GM19035 (cell line): Measurements from ENCODE around the gene IRAK4.
A peak's percentile ranks its signal among the peaks of the same experiment; 100 is the strongest.

Source experiments
- ATAC-seq: cut with Tn5 transposase; IDR thresholded peaks from one replicate; pipeline ENCODE4 v1.9.1; 2021; ENCODE audit not compliant: unreplicated experiment

IRAK4 gene

DNA sequence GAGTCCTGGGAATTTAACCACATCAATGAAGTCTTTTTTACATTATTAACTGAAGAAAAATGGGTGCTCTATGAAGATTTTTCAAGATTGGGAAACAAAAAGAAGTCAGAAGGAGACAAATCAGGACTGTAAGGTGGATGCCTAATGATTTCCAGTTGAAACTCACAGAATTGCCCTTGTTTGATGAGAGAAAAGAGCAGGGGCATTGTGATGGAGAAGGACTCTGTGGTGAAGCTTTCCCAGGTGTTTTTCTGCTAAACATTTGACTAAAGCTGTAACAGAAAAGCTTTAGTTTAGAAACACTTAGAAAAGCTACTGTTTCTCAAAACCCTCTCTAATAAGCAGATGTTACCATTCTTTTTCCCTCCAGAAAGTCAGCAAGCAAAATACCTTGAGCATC lies 5.8 kb downstream of the IRAK4 start:
- no peak for ATAC-seq

DNA sequence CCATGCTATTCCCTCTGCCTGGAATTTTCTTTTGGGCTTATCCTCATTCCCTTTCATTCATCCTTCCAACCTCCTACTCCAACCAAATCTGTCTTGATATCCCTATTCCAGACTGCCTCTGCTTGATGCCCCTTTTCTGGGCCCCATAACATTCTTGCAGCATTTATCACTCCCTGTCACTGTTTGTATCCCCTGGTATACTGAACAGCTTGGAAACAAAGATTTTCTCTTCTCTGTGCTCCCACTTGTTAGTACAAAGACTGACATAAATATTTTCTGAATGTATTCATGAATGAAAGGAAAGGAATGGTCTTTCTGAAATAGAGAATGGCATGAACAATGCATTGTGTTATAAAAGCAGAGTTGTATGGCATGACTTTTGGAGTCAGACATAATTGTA lies 7.5 kb downstream of the IRAK4 start:
- ATAC-seq: no peak

DNA sequence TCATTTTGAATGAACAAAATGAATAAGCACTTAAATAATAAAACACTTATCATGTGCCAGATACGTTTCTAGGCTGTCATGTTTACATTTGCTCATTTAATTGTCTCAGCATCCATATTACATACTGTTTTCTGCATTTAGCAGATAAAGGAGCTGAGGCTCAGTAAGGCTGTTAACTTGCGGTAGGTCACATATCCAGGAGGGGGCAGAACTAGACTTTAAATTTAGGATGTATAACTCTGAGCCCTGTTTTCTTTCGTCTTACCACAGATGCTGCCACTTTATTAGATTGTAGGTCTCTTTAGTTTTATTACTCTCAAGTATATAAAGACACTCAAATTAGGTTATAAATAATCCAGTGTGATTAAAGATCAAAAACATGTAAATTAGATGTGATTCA lies 17.7 kb downstream of the IRAK4 start:
- no peak for ATAC-seq

DNA sequence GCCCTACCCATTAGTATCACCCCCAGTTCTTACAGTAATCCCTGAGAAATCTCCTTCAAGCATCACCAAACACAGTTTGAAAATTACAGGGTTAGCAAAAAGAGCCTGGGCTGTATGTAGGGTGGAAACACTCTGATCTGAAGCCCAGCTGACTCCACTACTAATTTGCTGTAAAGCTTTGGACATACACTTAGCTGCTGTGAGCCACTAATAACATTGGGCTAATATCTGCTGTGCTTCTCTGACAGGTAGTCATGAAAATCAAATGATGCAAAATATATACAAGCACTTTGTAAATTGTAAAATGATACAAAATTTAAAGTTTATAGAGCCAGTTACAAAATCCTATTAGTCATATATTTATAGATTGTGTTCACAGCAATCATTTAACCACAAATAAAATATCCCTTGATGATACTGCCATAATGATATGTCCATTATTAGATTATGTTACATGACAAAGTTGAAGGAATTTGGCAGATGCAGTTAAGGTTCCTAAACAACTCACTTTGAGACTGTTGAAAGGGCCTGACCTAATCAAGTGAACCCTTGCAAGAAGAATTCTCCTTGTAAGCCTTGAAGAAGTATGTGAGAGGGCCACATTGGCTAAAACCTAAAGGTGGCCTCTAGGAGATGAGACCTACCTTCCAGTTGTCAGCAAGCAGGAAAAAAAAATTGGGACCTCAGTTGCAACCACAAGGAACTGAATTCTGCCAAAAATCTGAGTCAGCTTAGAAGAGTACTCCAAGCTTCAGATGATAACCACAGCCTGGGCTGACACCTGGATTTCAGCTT lies 28.3 kb downstream of the IRAK4 start:
- no peak for ATAC-seq

DNA sequence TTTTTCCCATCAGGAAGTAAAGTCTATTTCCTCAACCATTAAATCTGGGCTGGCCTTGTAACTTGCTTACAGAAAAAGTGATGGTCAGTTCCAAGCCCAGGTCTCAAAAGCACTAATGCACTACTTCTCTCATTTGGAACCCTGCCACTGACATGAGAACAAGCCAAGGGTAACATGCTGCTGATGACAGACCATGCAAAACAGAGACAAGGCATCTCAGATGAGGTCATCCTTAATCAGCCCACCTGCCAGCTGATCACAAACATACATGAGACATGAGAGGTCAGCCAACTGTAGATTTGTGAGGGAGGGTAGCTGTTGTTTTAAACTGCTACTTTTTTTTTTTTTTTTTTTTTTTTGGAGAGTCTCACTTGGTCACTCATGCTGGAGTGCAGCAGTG lies 31.2 kb downstream of the IRAK4 start:
- no peak for ATAC-seq

DNA sequence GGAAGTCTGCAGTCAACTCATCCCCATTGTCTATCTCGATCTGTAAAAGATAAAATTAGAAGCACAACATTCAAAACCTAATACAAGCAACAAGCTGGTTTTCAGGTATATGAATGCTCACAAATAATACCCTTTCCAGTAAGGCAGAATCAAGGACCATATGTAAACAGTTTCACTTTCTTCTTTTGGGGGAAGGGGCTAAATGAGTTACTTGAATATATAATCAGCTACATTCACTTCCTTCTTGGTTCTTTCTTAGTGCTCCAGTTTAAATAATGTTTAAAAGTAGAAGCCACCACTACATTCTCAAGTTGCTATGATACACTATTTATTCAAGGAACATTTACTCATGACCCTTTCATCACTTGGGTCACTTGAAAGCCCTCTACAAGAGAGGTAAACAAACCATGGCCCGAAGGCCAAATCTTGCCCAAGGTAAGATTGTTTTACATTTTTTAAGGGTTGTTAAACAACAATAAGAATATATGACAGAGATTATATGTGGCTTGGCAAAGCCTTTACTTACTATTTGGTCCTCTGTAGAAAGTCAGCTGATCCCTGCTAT lies 37.0 kb downstream of the IRAK4 start:
- ATAC-seq: no peak

DNA sequence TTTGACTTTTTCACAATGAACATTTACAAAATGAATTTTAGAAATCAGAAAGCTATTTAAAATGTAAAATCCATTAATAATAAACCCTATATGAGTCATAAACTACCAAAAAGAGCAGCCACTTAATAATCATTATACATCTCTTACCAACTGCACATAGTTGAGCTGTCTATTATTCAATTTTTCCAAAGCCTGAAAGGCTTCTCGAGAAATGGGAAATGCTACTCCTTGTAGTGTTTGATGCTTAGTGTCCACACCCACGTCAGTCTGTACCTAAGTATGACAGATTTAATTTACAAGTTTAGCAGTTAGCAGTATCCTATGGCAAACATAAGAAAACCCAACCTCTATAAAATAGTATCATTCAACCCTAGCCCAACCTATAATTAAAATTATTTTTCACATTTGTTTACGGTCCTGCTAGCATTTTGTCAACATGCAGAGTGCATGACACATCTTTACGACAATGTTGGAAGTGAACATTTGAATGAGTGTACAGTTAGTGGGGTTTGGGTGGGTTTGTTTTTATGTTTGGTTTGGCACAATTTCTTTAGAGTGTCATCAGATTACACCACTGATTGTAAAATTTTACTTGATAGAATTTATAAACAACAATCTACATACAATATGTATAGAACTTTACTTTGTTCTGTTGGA lies 38.9 kb downstream of the IRAK4 start:
- no peak for ATAC-seq

DNA sequence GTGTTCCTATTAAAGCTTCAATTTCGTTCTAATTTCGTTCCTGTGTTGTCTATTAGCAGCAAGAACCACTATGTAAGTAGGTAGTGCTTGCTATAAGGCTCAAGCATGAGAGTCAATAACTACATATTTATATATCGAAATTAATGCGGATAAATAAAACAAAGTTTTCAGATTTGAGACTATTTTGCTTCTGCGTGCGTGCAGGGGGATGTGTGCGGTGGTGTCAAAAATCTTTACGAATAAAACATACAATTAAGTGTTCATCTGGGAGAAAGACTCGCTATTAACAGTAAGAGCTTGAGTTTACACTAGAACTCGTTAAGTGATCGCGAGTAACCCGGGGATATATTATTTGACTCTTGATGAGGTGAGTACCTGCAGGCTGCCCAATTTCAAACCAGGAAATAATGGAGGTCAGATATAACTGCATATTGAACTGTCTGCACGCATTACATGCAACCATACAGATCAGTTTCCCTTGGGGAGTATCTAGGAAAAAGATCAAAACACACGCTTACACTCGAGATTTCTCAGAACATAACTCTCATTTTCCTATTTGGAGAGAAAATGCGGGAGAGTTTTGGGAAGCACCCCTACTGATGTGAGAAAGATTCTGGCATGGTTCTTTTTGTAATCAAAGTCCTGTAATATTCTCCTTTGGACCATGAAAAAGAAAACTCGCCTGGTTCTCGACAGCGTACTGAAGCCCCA lies 46.6 kb downstream of the IRAK4 start:
- ATAC-seq: peak; percentile 20

DNA sequence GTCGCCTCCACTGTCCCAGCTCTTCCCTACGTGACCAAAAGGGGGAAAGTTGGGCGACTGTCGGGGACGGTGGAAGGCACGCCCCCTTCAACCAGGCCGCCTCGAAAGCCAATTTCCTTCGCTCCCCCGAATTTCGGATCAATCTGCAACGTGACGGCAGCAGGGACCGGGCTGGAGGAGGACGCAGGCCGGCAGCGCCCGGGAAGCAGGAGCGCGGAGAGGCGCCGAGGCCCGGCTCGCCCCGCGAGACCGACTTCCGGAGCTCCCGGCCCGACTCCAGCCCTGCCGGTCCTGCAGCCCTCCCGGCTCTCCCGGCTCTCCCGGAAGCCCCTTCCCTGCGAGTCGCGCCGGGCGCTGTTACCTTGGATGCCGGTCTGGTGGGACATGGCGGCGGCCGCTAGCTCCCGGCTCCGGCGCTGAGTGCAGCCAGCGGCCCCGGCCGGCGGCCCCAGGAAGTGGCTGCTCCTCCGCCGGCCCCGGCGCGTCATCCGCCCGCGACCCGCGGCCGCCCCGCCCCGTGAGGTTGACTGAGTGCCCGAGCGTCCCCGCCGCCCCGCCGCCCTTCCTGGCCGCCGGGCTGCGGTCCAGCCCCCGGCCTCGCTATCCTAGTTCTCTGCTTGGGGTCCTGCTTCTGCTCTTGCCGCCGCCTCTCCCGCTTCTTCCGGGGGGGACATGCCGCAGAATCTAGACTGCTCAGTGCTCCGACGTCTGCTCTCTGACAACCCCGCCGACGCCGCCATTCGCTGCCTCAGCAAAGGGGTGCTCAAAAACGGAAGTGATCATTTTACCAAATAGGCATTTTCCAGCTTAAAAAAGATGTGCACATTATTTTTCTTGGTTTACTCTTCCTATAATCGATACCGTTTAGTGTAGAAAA lies 47.3 kb downstream of the IRAK4 start, which contains the start of gene TWF1:
Gene TWF1 (minus strand): TSS at position 458 of the 877 bp plus-strand sequence. CDS start 72 bp downstream, at position 386.
- peak; percentile 97 for ATAC-seq

DNA sequence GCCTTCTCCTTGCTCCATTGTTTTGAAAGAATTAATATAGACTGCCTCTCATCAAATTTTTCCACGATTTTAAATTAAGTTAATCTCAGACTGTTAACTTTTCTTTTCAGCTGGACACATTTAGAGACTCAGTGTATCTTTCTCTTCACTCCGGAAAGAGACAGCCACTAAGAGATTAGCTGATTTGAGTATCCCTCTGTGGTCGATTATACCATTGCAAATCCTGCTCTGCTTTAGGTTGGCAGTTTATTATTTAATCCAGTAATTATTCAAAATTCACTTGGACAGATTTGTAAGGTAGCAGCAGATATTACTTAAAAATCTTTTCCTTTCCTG lies 48.0 kb downstream of the IRAK4 start:
- ATAC-seq: no peak

DNA sequence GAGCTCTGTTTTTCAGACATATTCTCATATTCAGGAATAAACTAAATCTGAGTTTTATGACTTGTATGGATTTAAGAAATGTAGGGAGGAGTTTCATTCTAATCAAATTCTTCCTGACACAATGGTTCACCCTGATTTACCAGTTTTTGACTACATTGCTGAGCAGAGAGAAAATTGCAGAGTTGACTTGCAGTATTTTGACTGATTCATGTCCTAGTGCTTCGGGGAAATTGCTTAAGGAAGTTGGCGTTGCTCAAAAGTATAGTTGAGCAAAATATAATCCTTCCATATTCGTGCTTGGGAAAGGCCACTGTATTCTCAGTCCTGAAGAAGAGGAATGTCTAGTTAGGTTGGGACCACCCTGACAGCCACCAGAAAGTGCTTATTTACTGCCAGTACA lies 48.6 kb downstream of the IRAK4 start:
- no peak for ATAC-seq

DNA sequence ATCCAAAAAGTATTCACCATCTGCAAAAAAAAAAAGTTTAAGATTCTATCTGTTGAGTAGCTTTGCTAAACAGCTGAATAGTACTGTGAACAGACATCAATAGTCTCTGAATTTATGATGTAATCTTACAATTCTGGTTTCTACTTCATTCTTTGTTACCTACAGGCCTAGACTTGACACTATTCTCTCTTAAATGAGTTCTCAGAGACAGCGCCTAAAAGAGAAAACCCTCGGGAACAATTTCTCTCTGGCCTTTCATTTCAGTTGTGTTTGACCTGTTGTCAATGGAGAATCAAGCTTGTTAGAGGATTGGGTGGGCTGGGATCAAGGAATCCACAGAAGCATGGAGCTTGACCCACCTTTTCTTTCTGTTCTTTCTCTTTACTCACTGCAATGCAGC lies 53.3 kb downstream of the IRAK4 start:
- no peak for ATAC-seq

DNA sequence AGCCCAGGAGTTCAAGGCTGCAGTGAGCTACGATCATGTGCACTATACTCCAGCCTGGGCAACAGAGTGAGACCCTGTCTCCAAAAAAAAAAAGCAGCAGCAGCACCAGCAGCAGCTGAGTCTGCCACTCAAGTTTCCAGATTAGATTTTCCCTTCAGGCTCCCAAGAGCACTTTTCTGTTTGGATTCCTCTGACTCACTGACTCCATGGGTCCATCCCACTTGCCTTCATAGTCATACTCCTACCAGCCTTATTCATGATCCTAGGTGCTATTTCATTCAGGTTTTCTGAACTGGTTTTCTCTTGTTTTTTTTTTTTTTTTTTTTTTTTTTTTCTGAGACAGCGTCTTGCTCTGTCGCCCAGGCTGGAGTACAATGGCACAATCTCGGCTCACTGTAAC lies 54.2 kb downstream of the IRAK4 start:
- ATAC-seq: no peak

DNA sequence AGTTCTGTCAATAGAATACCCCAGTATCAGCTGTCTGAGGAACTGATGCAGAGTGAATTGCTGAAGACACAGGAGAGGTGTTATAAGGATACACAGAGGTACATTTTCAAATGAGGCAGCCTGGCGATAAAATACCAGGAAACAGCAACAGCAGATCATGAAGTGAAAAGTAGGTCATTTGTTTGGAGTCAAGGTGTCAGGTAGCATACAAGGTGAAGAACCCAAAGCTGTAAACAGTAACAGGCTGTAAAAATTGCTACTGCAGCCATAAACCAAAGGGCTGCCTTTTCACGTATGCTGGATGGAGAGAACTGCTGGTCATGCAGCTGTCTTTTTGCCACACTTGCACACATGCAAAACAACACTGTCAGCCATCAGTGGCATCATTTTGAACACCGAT lies 56.7 kb downstream of the IRAK4 start:
- no peak for ATAC-seq

DNA sequence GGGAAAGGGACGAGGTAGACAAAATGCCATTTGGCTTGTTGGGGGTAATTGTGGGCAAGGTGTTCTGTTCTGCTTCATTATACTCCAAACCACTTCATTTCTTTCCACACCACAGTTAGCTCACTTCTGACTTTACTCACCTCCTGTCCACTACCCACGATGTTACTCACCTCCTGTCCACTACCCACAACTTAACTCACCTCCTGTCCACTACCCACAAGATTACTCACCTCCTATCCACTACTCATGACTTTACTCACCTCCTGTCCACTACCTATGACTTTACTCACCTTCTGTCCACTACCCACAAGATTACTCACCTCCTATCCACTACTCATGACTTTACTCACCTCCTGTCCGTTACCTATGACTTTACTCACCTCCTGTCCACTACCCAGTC lies 57.4 kb downstream of the IRAK4 start:
- ATAC-seq: no peak

DNA sequence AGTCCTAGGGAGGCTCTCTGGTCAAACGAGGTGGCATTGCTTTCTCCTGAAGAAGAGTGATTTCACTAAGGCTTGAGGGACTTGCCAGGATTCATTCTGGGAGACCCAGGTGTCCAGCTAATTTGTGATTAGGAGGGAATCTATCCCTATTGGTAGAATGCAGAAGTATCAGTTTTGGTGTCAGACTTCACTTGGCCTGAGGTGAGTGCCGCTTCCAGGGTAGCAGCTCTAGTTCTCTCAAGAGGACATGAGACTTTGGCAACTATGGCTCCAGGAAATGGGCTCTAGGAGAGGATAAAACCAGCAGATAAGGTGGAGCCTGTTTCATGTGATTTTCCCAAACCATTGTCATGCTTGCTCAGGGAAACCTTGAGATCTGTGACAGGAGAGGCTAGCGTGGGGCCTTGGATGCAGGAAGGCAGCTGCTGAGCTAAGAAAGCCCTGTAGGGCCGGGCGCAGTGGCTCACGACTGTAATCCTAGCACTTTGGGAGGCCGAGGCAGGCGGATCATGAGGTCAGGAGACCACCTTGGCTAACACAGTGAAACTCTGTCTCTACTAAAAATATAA lies 65.5 kb downstream of the IRAK4 start:
- ATAC-seq: no peak

DNA sequence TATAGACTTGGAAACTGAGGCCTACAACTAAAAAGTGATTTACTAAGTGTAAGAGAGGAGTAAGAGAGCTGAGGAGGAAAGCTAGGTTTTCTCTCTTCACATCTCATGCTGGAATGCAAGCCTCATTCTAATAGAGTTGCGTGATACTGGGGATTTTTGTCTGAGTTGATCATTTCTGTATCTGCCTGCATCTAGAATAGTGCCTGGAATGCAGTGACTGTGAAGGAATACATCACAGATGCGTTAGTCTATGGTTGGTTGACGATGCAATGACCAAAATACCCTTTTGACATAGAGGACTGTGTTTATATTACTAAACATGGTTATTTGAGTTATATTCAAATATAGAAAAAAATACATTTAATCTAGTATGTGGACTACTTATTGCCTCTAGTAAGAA lies 67.9 kb downstream of the IRAK4 start:
- ATAC-seq: no peak

DNA sequence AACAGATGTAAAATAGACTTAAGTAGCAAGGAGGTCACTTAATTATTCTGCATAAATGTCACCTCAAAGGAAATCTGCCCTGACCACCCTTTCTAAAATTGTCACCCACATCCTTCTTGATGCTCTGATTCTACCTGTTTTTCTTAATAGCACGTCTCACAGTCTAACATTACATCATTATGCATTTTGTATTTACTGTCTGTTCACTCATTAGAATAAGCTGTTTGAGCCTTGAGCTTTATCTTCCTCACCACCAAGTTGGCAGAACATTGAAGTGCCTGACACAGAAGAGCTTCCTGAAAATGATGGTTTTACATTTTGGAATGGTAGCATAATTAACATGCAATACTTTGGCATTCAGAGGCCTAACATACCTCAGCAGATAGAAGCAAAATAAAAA lies 68.3 kb downstream of the IRAK4 start:
- no peak for ATAC-seq

DNA sequence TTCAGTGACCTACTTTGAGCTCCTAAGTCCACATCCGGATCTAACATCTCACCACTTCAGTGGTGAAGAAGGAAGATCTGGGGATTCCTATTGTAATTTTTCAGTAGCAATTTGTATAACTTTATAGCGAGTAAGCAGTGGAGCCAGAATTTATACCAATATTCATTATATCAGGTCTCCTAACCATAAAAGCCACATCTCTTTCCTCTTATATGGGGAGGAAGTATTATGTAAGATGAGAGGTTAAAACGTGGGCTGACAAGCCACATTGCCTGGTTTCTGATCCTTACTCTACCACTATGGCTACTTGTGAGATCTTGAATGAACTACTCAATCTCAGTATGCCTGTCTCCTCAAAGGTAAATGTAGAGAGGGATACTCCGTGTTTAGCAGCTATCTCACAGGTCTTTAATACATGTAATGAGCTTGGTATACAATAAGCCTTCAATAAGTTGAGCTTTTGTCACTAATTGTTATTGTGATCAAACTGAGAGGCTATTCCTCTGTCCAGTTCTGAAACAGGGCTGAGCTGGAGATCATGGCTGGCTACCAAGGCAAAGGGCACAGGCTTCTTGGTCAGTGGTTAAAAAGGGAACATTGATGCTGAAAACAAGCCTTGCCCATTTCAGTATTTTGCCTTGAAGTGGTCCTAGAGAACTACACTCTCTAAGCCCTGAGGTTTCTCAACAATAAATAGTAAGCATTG lies 73.9 kb downstream of the IRAK4 start:
- no peak for ATAC-seq

DNA sequence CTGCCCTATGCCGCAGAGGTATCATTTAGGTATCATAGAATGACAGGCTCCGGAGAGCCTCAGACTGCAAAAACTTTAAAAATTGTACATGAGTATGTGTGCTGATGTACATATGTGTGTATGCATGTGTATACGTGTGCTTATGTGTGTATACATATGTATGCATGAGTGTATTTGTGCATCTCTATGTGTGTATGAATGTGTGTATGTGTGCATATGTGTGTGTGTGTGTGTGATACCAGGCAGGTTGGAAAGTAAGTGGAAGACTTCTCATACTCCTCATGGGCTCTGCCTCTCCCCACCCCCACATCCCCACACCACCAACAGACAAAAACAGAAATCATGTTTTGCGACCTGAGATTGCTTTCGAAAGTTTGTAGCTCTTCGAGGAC lies 76.5 kb downstream of the IRAK4 start:
- ATAC-seq: no peak
